Measurements from ENCODE around the gene THAP3. TPM values are rescaled to one million over a fixed set of nuclear protein-coding genes. Genes with fewer than 3 reads are reported as not detected.

The THAP3 gene
- total and polyA plus RNA-seq, 4 experiments from 2014 or later, result 13.5 to 34.5 (median 24.1) TPM

DNA sequence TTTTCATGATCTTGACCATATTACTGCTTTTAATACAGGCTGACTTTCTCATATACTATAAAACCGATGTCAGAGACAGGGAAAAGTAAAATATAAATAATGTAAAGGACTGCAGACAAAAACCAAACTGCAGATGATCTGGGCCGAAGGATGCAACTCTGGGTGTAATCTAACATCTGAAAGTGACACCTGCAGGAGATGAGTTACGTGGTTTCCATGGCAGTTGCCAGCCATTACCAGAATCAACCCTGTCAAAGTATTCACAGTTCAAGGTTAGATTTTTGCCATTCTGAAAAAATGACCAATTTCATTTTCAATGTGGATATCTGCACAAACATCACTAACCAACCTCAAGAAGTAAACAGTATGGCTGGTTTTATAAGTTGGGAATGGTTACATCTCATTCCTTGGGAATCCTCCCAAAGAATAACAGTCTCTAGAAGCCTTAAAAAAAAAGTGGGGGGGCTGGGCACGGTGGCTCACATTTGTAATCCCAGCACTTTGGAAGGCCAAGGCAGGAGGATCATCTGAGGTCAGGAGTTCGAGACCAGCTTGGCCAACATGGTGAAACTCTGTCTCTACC is 49.2 kb downstream of the THAP3 start:
- Histone ChIP-seq H3K9me3 (ENCODE audit: control insufficient read depth in 1 of 2, low read length in 2 of 2) (no peaks in the 10 kb centered on the region), H3K27ac (ENCODE audit: low read depth, low read length) (no peak overlapping the region), H3K4me3 (ENCODE audit: low read length in 2 of 2) (no peak overlapping the region), H3K27me3 (ENCODE audit: insufficient read depth, low read length) (no peaks in the 10 kb centered on the region), H3K4me1 (ENCODE audit: insufficient read depth, low read length) (no peaks in the 10 kb centered on the region), H3K36me3 (ENCODE audit: insufficient read depth, low read length) (peaks cover 34% of the 10 kb centered on the region)
- H3K9me3 Mint-ChIP-seq, result no peaks in the 10 kb centered on the region
- H3K4me1 Mint-ChIP-seq, result peaks cover 0 to 2% (median 0%) of the 10 kb centered on the region in 4 donors
- no peak for DNase-seq
- ChIA-PET POLR2A (ENCODE audit: partially characterized antibody) (no interaction called here), CTCF (ENCODE audit: partially characterized antibody) (no interaction called here)
- intact Hi-C loops (cut with micrococcal nuclease), result no loop called here
- no peaks in the 10 kb centered on the region for H3K27me3 Mint-ChIP-seq
- peaks cover 40 to 46% of the 10 kb centered on the region in 2 donors for H3K36me3 Mint-ChIP-seq
- no peak overlapping the region for H3K27ac Mint-ChIP-seq
- no peak overlapping the region for H3K4me3 Mint-ChIP-seq

DNA sequence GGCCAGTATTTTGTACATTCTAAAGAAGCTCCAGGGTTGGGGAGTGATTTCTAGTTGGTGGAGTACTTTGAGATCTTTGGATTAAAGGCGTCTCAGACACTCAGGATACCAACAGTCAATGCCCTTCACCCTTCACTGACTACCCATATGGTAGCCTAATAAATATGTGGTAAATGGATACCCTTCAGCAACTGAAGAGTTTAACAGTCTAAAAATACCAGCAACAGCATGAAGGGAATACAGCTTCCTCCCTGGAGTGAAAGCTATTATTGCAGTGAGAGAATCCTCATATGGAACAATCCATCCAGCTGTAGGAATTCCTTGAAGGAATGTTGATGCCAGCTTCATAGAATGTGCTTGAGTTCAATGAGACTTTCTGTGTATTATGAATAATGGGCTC is 50.1 kb downstream of the THAP3 start:
- H3K4me3 ChIP-seq (ENCODE audit: low read length in 2 of 2), result no peak overlapping the region
- intact Hi-C loops (cut with micrococcal nuclease), result no loop called here
- no peak for DNase-seq
- no peaks in the 10 kb centered on the region for H3K4me1 ChIP-seq (ENCODE audit: insufficient read depth, low read length)
- H3K9me3 ChIP-seq (ENCODE audit: control insufficient read depth in 1 of 2, low read length in 2 of 2), result no peaks in the 10 kb centered on the region
- H3K36me3 ChIP-seq (ENCODE audit: insufficient read depth, low read length), result peaks cover 42% of the 10 kb centered on the region
- Mint-ChIP-seq H3K27me3 (no peaks in the 10 kb centered on the region), H3K9me3 (no peaks in the 10 kb centered on the region), H3K36me3 (peaks cover 45 to 55% of the 10 kb centered on the region in 2 donors), H3K4me3 (no peak overlapping the region), H3K4me1 (peaks cover 0 to 2% (median 0%) of the 10 kb centered on the region in 4 donors), H3K27ac (no peak overlapping the region)
- no peaks in the 10 kb centered on the region for H3K27me3 ChIP-seq (ENCODE audit: insufficient read depth, low read length)
- POLR2A ChIA-PET (ENCODE audit: partially characterized antibody), result no interaction called here
- CTCF ChIA-PET (ENCODE audit: partially characterized antibody), result no interaction called here
- no peak overlapping the region for H3K27ac ChIP-seq (ENCODE audit: low read depth, low read length)

DNA sequence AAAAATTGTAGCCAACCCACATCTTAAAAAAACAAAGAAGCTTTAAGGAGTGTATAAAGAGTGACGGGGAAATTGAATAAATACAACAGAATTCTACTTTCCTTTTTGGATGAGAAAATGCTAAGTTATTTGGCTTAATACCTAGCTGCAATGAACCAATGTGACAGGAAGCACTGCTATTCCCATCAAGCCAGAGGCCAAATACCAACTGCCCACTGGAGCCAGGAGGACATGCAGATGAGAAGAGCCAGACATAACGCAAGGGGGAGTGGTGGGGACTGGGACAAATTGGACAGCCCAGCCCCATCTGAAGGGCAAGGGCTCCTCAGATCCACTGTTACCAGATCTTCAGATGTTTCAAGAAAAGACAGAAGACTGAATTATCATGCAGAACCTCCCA is 51.3 kb downstream of the THAP3 start:
- H3K36me3 ChIP-seq (ENCODE audit: insufficient read depth, low read length), result peaks cover 50% of the 10 kb centered on the region
- H3K27me3 Mint-ChIP-seq, result no peaks in the 10 kb centered on the region
- no peak for DNase-seq
- H3K4me3 ChIP-seq (ENCODE audit: low read length in 2 of 2), result no peak overlapping the region
- no peaks in the 10 kb centered on the region for H3K9me3 ChIP-seq (ENCODE audit: control insufficient read depth in 1 of 2, low read length in 2 of 2)
- intact Hi-C loops (cut with micrococcal nuclease), result no loop called here
- no peaks in the 10 kb centered on the region for H3K27me3 ChIP-seq (ENCODE audit: insufficient read depth, low read length)
- peak overlapping the region in 2 of 7 donors; percentile 48 to 53 for H3K27ac Mint-ChIP-seq
- ChIA-PET CTCF (ENCODE audit: partially characterized antibody) (interaction anchor here (1.2 kb wide), 1 partner anchor 9 kb away, joined by 3 read pairs; no protein-coding TSS in a partner anchor), POLR2A (ENCODE audit: partially characterized antibody) (no interaction called here)
- H3K4me1 ChIP-seq (ENCODE audit: insufficient read depth, low read length), result no peaks in the 10 kb centered on the region
- no peak overlapping the region for H3K27ac ChIP-seq (ENCODE audit: low read depth, low read length)
- peaks cover 53 to 61% of the 10 kb centered on the region in 2 donors for H3K36me3 Mint-ChIP-seq
- peaks cover 0 to 2% (median 0%) of the 10 kb centered on the region in 4 donors for H3K4me1 Mint-ChIP-seq
- no peaks in the 10 kb centered on the region for H3K9me3 Mint-ChIP-seq
- H3K4me3 Mint-ChIP-seq, result no peak overlapping the region

Other genes starting within 250 kb of the THAP3 start
- gene ACOT7, start 231.1 kb upstream of the THAP3 start, total RNA-seq, result 1 to 10 TPM; 2.7 to 3.1 TPM
- 1 to 10 TPM; 6.5 to 7.4 TPM for gene ACOT7, start 231.1 kb upstream of the THAP3 start, polyA plus RNA-seq
- gene HES2, start 204.9 kb upstream of the THAP3 start, total RNA-seq, result not detected
- not detected for gene HES2, start 204.9 kb upstream of the THAP3 start, polyA plus RNA-seq
- 10 to 100 TPM; 10.9 to 13.5 TPM for gene ESPN, start 200.1 kb upstream of the THAP3 start, total RNA-seq
- gene ESPN, start 200.1 kb upstream of the THAP3 start, polyA plus RNA-seq, result 1 to 10 TPM in 1 of 2 donors, under 1 TPM in 1; 0.48 to 1.8 TPM
- 100 to 1,000 TPM; 392 to 415 TPM for gene TNFRSF25, start 158.7 kb upstream of the THAP3 start, total RNA-seq
- gene TNFRSF25, start 158.7 kb upstream of the THAP3 start, polyA plus RNA-seq, result 10 to 100 TPM; 28.9 to 60.7 TPM
- gene PLEKHG5, start 133.2 kb upstream of the THAP3 start, total RNA-seq, result 10 to 100 TPM; 10.4 to 11.8 TPM
- 1 to 10 TPM; 1.7 to 2.0 TPM for gene PLEKHG5, start 133.2 kb upstream of the THAP3 start, polyA plus RNA-seq
- 10 to 100 TPM; 59.9 to 60.9 TPM for gene NOL9, start 70.4 kb upstream of the THAP3 start, total RNA-seq
- 10 to 100 TPM; 12.7 to 32.6 TPM for gene NOL9, start 70.4 kb upstream of the THAP3 start, polyA plus RNA-seq
- not detected for gene TAS1R1, start 69.6 kb upstream of the THAP3 start, total RNA-seq
- not detected for gene TAS1R1, start 69.6 kb upstream of the THAP3 start, polyA plus RNA-seq
- 10 to 100 TPM; 62.6 to 70.7 TPM for gene ZBTB48, start 44.9 kb upstream of the THAP3 start, total RNA-seq
- gene ZBTB48, start 44.9 kb upstream of the THAP3 start, polyA plus RNA-seq, result 10 to 100 TPM; 18.4 to 23.9 TPM
- gene KLHL21, start 22.0 kb upstream of the THAP3 start, total RNA-seq, result 10 to 100 TPM; 80.6 to 85.2 TPM
- 10 to 100 TPM; 18.3 to 32.5 TPM for gene KLHL21, start 22.0 kb upstream of the THAP3 start, polyA plus RNA-seq
- gene PHF13, start 11.1 kb upstream of the THAP3 start, total RNA-seq, result 10 to 100 TPM; 13.1 to 14.7 TPM
- gene PHF13, start 11.1 kb upstream of the THAP3 start, polyA plus RNA-seq, result 1 to 10 TPM; 2.1 to 6.9 TPM
- 10 to 100 TPM; 40.5 to 41.6 TPM for gene DNAJC11, start 76.9 kb downstream of the THAP3 start, total RNA-seq
- 10 to 100 TPM; 10.5 to 22.9 TPM for gene DNAJC11, start 76.9 kb downstream of the THAP3 start, polyA plus RNA-seq
- 10 to 100 TPM; 39.1 to 42.5 TPM for gene CAMTA1, start 160.6 kb downstream of the THAP3 start, total RNA-seq
- 100 to 1,000 TPM in 1 of 2 donors, 10 to 100 TPM in 1; 77.4 to 118 TPM for gene CAMTA1, start 160.6 kb downstream of the THAP3 start, polyA plus RNA-seq